GM10248 (cell line): Measurements from ENCODE around the gene SERPINB2.
A peak's percentile ranks its signal among the peaks of the same experiment; 100 is the strongest.

Source experiments
- CTCF ChIA-PET: fragments of 300-600 bp; sonication (Branson Sonifier 250); formaldehyde crosslinking; extraction: SDS; loops from one replicate; lab custom pipeline; 2021; ENCODE audit warnings: antibody characterized with exemption; lab: Yijun Ruan, JAX
- POLR2A ChIA-PET: fragments of 350-650 bp; sonication (Branson Sonifier 250); formaldehyde crosslinking; extraction: SDS; loops from one replicate; lab custom pipeline; 2020; ENCODE audit warnings: antibody characterized with exemption; lab: Yijun Ruan, JAX
- DNase-seq: peaks from one replicate; pipeline ENCODE4 v3.0.0; 2012; ENCODE audit errors: extremely low spot score
- TF ChIP-seq, protein P1 (sequence below): IDR thresholded peaks from 2 replicates; pipeline ENCODE4 v1.5.1; 2012; ENCODE audit warnings: mild to moderate bottlenecking, low read depth; ENCODE audit errors: extremely low read depth, missing control alignments, control extremely low read depth

The SERPINB2 gene

DNA sequence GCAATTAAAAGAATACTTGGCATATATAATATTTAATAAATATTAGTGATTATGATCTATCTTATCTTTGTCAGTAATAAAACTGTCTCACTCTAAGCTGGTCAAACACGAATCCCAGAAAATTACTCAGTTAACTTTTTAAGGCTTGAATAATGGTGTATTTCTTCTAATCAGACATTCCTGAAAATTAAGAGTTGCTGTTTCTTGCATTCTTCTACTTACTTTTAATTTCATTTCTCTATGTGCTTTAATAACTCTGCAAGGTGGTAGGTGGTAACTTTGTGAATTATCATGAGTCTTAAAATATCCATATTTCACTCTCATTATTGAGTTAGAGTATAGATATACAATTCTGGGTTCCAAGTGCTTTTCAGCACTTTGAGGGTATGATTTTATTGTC lies 17.2 kb downstream of the SERPINB2 start:
- DNase-seq, result no peak
- POLR2A ChIA-PET, result interaction anchor here (0.6 kb wide), 1 partner anchor 15 kb away, joined by 8 read pairs; no protein-coding TSS in a partner anchor
- CTCF ChIA-PET, result interaction anchor here (0.8 to 2.0 kb wide), 7 partner anchors 9 to 59 kb away, joined by 3 to 7 read pairs (median 5); no protein-coding TSS in a partner anchor
- TF ChIP-seq, protein P1, sequence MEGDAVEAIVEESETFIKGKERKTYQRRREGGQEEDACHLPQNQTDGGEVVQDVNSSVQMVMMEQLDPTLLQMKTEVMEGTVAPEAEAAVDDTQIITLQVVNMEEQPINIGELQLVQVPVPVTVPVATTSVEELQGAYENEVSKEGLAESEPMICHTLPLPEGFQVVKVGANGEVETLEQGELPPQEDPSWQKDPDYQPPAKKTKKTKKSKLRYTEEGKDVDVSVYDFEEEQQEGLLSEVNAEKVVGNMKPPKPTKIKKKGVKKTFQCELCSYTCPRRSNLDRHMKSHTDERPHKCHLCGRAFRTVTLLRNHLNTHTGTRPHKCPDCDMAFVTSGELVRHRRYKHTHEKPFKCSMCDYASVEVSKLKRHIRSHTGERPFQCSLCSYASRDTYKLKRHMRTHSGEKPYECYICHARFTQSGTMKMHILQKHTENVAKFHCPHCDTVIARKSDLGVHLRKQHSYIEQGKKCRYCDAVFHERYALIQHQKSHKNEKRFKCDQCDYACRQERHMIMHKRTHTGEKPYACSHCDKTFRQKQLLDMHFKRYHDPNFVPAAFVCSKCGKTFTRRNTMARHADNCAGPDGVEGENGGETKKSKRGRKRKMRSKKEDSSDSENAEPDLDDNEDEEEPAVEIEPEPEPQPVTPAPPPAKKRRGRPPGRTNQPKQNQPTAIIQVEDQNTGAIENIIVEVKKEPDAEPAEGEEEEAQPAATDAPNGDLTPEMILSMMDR, result no peak

DNA sequence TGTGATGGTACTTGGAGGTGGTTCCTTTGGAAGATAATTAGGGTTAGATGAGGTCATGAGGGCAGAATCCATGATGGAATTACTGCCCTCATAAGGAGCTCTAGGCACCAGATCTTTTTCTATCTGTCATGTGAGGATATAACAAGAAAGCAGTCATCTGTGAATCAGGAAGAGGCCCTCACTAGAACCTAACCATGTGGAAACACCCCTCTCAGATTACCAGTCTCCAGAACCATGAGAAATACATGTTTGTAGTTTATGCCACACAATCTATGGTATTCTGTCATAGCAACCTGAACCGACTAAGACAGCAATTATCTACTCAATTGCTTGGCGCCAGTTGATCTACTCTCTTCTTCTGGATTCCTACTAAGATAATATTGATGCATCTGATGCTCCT lies 17.9 kb downstream of the SERPINB2 start:
- TF ChIP-seq, protein P1, result no peak
- ChIA-PET CTCF (interaction anchor here (0.8 to 2.0 kb wide), 5 partner anchors 9 to 58 kb away, joined by 3 to 5 read pairs (median 4); no protein-coding TSS in a partner anchor), POLR2A (interaction anchor here (0.6 kb wide), 1 partner anchor 14 kb away, joined by 8 read pairs; no protein-coding TSS in a partner anchor)
- DNase-seq, result no peak

DNA sequence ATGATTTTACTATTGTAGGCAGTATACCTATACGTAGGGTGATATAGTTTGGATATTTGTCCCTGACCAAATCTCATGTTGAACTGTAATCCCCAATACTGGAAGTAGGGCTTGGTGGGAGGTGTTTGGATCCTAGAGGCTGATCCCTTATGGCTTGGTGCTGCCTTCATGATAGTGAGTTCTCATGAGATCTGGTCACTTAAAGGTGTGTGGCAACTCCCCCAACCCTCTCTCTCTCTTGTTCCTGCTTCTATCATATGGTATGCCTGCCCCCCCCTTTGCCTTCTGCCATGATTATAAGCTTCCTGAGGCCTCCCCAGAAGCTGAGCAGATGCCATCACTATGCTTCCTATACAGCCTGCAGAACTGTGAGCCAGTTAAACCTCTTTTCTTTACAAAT lies 18.6 kb downstream of the SERPINB2 start:
- DNase-seq, result no peak
- CTCF ChIA-PET, result interaction anchor here (1.4 to 2.0 kb wide), 2 partner anchors 12 to 57 kb away, joined by 4 to 5 read pairs; no protein-coding TSS in a partner anchor
- TF ChIP-seq, protein P1, result no peak
- POLR2A ChIA-PET, result no interaction called here

DNA sequence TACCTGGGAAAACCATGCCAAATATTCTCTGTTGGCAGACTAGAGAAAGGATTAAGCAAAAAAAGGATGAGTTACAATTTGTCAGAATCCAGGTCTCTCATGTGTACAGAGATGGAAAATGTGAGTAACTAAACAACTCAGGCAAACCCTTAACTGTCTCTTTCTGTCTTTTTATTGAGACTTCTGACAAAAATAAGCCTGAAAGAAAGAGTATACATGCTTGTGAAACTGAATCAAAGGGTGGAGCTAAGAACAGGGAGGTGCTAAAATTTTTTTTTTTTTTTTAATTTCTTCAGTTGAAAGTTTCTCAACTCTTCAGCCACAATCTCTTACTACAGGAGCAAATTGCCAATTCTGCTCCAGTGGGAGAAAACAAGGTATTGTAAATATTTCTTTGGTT lies 20.2 kb downstream of the SERPINB2 start, which contains the start of gene SERPINB10:
Gene SERPINB10 (plus strand): TSS at position 295 of the 400 bp plus-strand sequence. CDS start 7,553 bp downstream, outside the sequence.
- CTCF ChIA-PET, result interaction anchor here (1.2 to 4.4 kb wide), 8 partner anchors 10 to 64 kb away, joined by 3 to 52 read pairs (median 6); no protein-coding TSS in a partner anchor
- DNase-seq, result peak; percentile 34

DNA sequence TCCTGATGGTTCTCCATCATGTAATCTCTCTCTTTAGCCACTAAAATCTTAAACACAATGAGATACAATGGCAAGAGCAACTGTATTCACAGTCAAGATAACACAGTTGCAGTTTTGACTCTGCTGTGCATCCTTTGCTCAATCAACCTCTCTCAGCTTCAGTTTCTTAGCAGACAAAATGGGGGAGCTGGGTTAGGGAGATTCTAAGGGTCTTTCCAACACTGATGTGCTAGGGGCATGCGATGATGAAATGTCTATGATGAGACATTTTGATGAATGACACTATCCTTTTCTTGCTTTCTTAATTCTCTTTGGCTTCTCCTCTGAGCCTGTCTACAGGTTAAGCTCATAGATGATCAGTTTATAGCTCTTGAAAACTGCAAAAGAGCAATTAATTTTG lies 21.4 kb downstream of the SERPINB2 start:
- ChIA-PET CTCF (interaction anchor here (0.9 to 4.4 kb wide), 12 partner anchors 10 to 66 kb away, joined by 3 to 52 read pairs (median 6); no protein-coding TSS in a partner anchor), POLR2A (no interaction called here)
- TF ChIP-seq, protein P1, result no peak
- DNase-seq, result no peak

More for the DNA sequence above, 20.2 kb downstream of the SERPINB2 start, which contains the start of gene SERPINB10:
- TF ChIP-seq, protein P1, result no peak
- POLR2A ChIA-PET, result interaction anchor here (0.7 to 1.0 kb wide), 2 partner anchors 15 to 23 kb away, joined by 3 to 4 read pairs; no protein-coding TSS in a partner anchor

DNA sequence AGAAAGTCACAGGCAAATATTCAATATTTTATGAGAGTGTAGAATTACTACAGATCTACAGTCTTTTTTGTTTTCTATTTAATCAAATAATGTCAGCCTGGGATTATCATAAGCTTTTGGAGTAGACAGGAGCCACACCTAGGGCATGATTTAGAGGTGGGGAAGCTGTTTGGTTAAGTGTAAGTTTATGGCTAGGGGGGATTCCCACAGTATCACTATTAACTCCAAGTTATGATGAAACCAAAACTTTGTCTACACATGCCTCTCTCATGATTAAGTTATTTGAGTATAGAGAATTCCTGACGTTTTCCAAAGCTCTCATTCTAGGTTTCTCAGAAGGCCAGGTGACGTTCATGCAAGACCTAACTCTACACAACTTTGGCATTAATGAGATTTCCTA lies 22.4 kb downstream of the SERPINB2 start:
- POLR2A ChIA-PET, result no interaction called here

More for the DNA sequence above, 22.4 kb downstream of the SERPINB2 start:
- CTCF ChIA-PET, result interaction anchor here (1.9 to 4.4 kb wide), 5 partner anchors 12 to 65 kb away, joined by 6 to 52 read pairs (median 13); no protein-coding TSS in a partner anchor
- DNase-seq, result no peak
- TF ChIP-seq, protein P1, result no peak
